ENCODE results near the gene SRSF6.

- no peak for TF ChIP-seq SUZ12 (IDR thresholded peaks at IDR 0.05)
- no peak for TF ChIP-seq SP1 (IDR thresholded peaks at IDR 0.05)
- no peak for TF ChIP-seq FOXA1 (IDR thresholded peaks at IDR 0.05)
- no peak for TF ChIP-seq ELF4 (IDR thresholded peaks at IDR 0.05)
- no peak for TF ChIP-seq HDGF (IDR thresholded peaks at IDR 0.05; ENCODE audit: borderline replicate concordance)
- no peak for TF ChIP-seq BHLHE40 (IDR thresholded peaks at IDR 0.05; ENCODE audit: borderline replicate concordance)
- TF ChIP-seq FOXM1 (IDR thresholded peaks at IDR 0.05; ENCODE audit: borderline replicate concordance) = no peak
- TF ChIP-seq L3MBTL2 (conservative IDR thresholded peaks at IDR 0.05) = no peak
- no peak for TF ChIP-seq TARDBP (IDR thresholded peaks at IDR 0.05)
- no peak for TF ChIP-seq ZNF384 (IDR thresholded peaks at IDR 0.05)
- TF ChIP-seq CTBP1 (IDR thresholded peaks at IDR 0.05; ENCODE audit: borderline replicate concordance) = no peak
- TF ChIP-seq LEF1 (IDR thresholded peaks at IDR 0.05; ENCODE audit: borderline replicate concordance) = no peak
- no peak for TF ChIP-seq NFRKB (IDR thresholded peaks at IDR 0.05)
Observed at GRCh38 chr20:43460172-43460829, 2.6 kb downstream of the SRSF6 start.
